ENCODE measurements around the gene ZNF708.

Gene ZNF708

GRCh38 chr19:21256722-21257121 lies 72.5 kb downstream of the ZNF708 start:
- Histone ChIP-seq H3K9me3 (ENCODE audit: control insufficient read depth, low read length) (no peaks in the 10 kb centered on the region), H3K27me3 (ENCODE audit: control insufficient read depth, insufficient read depth, low read length) (no peaks in the 10 kb centered on the region), H3K9ac (ENCODE audit: low read length) (no peak overlapping the region), H3K4me1 (ENCODE audit: control insufficient read depth, insufficient read depth, low read length) (no peaks in the 10 kb centered on the region), H3K4me3 (ENCODE audit: low read length) (no peak overlapping the region), H3K36me3 (ENCODE audit: control insufficient read depth, insufficient read depth, low read length) (no peaks in the 10 kb centered on the region)

All from mucosa of stomach (tissue), 1 donor.